ENCODE results near the gene MTAP.

The MTAP gene

DNA sequence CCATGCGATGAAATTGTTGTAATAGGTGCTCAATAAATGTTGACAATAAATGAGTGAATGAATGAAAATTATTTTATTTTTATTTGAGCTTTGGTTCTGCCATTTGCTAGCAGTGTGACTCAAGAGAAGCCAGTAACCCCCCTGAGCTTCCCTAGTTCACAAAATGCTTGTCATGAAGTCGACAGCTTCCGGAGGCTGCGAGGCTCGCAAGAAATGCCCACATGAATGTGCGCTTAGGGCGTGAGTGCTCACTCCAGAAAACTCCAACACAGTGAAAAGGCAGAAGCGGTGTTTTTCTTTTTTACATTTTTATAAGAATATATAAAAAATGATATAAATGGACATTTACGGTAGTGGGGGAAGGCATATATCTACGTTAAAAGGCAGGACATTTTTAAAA lies 165.3 kb downstream of the MTAP start:
- Mint-ChIP-seq H3K27ac (no peak overlapping the region), H3K36me3 (ENCODE audit: low read depth) (no peaks in the 10 kb centered on the region), H3K4me1 (ENCODE audit: low read depth) (peaks cover 65% of the 10 kb centered on the region), H3K27me3 (peaks cover 96% of the 10 kb centered on the region), H3K9me3 (no peaks in the 10 kb centered on the region), H3K4me3 (no peak overlapping the region)
- intact Hi-C loops (cut with micrococcal nuclease): loop anchor here (10.0 kb wide), 1 partner anchor 153 kb away; no protein-coding TSS in a partner anchor

DNA sequence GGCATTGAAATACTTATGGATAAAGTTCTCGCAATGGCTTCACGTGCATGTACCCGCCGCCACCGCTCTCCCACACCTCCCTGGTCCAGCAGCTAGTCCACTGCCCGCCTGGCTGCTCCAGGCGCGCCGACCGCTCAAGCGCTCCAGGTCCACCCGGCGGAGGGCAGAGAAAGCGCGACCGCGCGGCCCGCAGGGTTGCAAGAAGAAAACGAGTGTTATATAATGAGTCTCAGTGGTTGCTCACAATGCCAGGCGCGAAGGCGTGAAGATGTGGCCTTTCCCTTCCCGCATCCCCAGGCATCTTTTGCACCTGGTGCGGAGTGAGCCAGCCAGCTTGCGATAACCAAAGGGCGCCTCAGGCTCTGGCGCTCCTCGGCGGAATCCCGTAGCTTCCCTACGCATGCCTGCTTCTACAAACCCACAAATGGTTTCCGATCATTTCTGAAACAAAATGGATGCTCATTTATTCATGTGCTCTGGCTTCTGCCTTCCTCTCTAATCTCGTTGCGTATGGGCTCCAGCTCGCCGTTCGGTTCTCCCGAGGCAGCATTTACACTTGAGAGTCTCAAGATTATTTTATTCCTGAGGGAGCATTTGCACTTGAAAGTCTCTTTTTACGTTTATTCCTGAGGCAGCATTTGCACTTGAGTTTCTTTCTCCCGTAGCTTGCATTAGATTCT lies 166.0 kb downstream of the MTAP start:
- intact Hi-C loops (cut with micrococcal nuclease): loop anchor here (10.0 kb wide), 1 partner anchor 154 kb away; no protein-coding TSS in a partner anchor
- Mint-ChIP-seq H3K27ac (no peak overlapping the region), H3K36me3 (ENCODE audit: low read depth) (no peaks in the 10 kb centered on the region), H3K4me3 (peak overlapping the region; percentile 31), H3K27me3 (peaks cover 92% of the 10 kb centered on the region), H3K4me1 (ENCODE audit: low read depth) (peaks cover 69% of the 10 kb centered on the region), H3K9me3 (no peaks in the 10 kb centered on the region)

DNA sequence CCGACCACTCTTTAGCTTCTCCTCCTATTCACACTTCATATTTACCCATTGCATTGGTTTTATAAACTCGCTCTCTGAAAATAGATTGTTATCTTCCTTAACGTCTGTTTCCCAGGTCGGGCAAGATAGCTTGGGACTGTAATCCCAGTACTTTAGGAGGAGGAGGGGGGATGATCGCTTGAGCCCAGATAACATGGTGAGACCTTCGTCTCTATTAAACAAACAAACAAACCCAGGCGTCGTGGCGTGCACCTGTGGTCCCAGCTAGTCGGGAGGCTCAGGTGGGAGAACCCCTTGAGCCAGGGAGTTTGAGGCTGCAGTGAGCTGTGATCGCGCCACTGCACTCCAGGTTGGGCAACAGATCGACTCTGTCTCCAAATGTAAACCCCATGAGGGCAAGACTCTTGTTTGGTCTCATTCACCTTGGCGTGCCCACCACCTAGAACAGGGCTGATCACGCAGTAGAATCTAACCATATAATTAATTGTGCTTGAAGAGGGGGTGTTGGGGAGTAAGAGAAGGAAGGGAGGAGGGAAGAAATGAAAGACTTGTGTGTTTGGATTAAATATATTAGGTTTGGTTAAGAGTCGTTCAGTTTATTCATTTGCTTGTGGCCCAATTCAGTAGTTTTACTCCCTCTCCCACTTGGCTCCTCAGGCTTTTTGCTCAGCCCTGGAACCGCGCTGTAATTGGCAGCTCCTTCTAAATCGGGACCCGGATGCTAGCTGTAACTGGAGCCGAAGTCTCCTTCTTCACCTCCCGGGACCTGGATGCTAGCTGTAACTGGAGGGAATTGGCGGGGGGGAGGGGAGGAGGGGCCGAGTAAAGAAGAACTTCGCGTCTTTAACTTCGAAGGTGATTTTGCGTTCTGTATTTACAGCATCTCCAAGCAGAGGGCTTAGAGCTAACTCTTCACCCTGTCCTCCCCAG lies 166.8 kb downstream of the MTAP start:
- Mint-ChIP-seq H3K27ac (no peak overlapping the region), H3K36me3 (ENCODE audit: low read depth) (no peaks in the 10 kb centered on the region), H3K4me3 (no peak overlapping the region), H3K4me1 (ENCODE audit: low read depth) (peaks cover 77% of the 10 kb centered on the region), H3K9me3 (no peaks in the 10 kb centered on the region), H3K27me3 (peaks cover 92% of the 10 kb centered on the region)
- intact Hi-C loops (cut with micrococcal nuclease): loop anchor here (10.0 kb wide), 1 partner anchor 154 kb away; no protein-coding TSS in a partner anchor

DNA sequence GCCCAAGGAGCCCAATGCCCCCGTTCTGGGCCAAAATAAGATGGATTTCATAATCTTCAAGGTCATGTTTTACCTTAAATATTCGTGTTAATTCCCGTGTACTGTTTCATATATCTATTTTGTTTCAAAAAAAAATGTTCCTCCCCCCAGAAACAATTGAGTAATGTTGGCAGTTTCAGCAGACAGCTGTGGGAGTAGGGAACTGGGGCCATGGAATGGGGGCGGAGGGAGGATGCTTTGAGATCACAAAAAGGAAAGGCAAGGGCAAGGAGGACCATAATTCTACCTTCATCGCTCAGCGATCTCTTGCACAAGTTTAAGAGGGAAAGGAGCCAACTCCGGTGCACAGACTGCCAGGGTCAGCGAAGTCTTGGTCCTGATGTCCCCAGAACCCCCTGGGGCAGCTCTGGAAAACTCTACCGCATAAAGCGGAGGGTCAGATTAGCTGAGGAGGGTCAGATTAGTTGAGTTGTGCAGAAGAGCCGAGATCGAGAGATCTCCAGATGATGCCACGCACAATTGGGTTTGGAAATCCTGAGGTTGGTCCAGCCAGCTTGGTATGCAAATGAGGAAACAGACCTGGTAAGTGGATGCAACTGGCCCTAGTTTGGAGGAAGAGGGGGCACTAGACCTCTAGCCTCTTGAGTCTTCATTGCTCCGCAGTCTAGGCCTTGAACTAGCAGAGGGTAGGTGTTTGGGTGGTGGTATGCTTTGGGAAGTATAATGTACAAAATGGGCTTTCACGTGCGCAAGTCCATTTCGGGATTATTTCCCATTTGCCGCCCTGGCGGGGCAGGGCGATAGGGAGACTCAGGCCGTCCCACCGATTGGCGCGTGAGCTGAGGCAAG lies 167.7 kb downstream of the MTAP start:
- no peaks in the 10 kb centered on the region for H3K36me3 Mint-ChIP-seq (ENCODE audit: low read depth)
- H3K27me3 Mint-ChIP-seq: peaks cover 92% of the 10 kb centered on the region
- no peak overlapping the region for H3K27ac Mint-ChIP-seq
- peaks cover 80% of the 10 kb centered on the region for H3K4me1 Mint-ChIP-seq (ENCODE audit: low read depth)
- H3K4me3 Mint-ChIP-seq: no peak overlapping the region
- intact Hi-C loops (cut with micrococcal nuclease): loop anchor here (5.0 to 10.0 kb wide), 2 partner anchors 37 to 155 kb away; partner anchors contain the start of gene CDKN2B
- H3K9me3 Mint-ChIP-seq: no peaks in the 10 kb centered on the region

DNA sequence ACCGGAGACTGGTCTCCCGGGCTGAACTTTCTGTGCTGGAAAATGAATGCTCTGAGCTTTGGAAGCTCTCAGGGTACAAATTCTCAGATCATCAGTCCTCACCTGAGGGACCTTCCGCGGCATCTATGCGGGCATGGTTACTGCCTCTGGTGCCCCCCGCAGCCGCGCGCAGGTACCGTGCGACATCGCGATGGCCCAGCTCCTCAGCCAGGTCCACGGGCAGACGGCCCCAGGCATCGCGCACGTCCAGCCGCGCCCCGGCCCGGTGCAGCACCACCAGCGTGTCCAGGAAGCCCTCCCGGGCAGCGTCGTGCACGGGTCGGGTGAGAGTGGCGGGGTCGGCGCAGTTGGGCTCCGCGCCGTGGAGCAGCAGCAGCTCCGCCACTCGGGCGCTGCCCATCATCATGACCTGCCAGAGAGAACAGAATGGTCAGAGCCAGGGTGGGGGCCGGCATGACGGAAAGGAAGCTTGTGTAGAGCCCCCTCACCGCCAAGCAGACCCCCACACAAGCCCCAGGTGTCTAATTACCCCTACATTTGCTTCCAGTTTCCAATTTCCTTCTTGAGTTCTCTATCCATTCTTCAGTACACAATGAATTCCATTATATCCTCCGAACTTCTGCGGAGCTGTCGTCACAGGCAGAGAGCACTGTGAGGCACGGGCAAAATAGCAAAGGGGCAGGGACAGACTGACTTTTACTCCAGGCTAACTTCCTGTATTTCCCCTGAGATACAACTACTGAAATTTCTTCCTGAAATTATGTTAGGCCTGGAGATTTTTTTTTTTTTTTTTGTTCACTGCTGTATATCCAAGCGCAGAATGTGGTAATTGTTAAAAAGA lies 168.6 kb downstream of the MTAP start:
- Mint-ChIP-seq H3K4me3 (peak overlapping the region; percentile 24), H3K9me3 (no peaks in the 10 kb centered on the region), H3K4me1 (ENCODE audit: low read depth) (peaks cover 80% of the 10 kb centered on the region), H3K36me3 (ENCODE audit: low read depth) (no peaks in the 10 kb centered on the region), H3K27me3 (peaks cover 92% of the 10 kb centered on the region), H3K27ac (no peak overlapping the region)
- intact Hi-C loops (cut with micrococcal nuclease): loop anchor here (5.0 kb wide), 1 partner anchor 36 kb away; the partner anchor contains the start of gene CDKN2B

DNA sequence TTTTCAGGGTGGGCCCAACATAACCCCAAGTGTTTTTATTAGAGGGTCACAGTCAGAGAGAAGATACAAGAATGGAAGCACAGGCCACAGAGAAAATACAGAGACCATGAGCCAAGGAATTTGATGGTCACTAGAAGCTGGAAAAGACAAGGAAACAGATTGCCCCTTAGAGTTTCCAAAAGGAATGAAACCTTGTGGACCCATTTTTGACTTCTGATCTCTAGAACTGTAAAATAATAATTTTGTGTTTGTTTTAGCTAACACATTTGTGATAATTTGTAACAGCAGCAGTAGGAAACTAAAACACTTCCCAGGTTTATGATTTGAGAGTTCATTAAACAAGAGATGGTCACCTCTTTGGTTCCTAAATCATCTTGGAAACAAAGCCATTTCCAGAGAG lies 169.9 kb downstream of the MTAP start:
- Mint-ChIP-seq H3K9me3 (no peaks in the 10 kb centered on the region), H3K4me1 (ENCODE audit: low read depth) (peaks cover 75% of the 10 kb centered on the region), H3K36me3 (ENCODE audit: low read depth) (no peaks in the 10 kb centered on the region), H3K27me3 (peaks cover 92% of the 10 kb centered on the region), H3K27ac (no peak overlapping the region), H3K4me3 (no peak overlapping the region)
- intact Hi-C loops (cut with micrococcal nuclease): loop anchor here (5.0 kb wide), 1 partner anchor 35 kb away; the partner anchor contains the start of gene CDKN2B

DNA sequence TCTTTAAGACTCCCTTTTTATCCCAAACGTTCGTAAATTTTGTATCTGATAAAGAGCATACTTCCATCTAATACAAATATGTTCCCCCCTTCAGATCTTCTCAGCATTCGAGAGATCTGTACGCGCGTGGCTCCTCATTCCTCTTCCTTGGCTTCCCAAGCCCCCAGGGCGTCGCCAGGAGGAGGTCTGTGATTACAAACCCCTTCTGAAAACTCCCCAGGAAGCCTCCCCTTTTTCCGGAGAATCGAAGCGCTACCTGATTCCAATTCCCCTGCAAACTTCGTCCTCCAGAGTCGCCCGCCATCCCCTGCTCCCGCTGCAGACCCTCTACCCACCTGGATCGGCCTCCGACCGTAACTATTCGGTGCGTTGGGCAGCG lies 171.9 kb downstream of the MTAP start:
- H3K27ac Mint-ChIP-seq: peak overlapping the region; percentile 45

DNA sequence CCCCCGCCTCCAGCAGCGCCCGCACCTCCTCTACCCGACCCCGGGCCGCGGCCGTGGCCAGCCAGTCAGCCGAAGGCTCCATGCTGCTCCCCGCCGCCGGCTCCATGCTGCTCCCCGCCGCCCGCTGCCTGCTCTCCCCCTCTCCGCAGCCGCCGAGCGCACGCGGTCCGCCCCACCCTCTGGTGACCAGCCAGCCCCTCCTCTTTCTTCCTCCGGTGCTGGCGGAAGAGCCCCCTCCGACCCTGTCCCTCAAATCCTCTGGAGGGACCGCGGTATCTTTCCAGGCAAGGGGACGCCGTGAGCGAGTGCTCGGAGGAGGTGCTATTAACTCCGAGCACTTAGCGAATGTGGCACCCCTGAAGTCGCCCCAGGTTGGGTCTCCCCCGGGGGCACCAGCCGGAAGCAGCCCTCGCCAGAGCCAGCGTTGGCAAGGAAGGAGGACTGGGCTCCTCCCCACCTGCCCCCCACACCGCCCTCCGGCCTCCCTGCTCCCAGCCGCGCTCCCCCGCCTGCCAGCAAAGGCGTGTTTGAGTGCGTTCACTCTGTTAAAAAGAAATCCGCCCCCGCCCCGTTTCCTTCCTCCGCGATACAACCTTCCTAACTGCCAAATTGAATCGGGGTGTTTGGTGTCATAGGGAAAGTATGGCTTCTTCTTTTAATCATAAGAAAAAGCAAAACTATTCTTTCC lies 172.4 kb downstream of the MTAP start:
- peak overlapping the region; percentile 76 for H3K4me3 Mint-ChIP-seq
- intact Hi-C loops (cut with micrococcal nuclease): loop anchor here (5.0 kb wide), 1 partner anchor 32 kb away; the partner anchor contains the start of gene CDKN2B
- H3K27ac Mint-ChIP-seq: peak overlapping the region; percentile 45
- H3K9me3 Mint-ChIP-seq: no peaks in the 10 kb centered on the region
- peaks cover 60% of the 10 kb centered on the region for H3K4me1 Mint-ChIP-seq (ENCODE audit: low read depth)
- H3K27me3 Mint-ChIP-seq: peaks cover 88% of the 10 kb centered on the region
- H3K36me3 Mint-ChIP-seq (ENCODE audit: low read depth): no peaks in the 10 kb centered on the region

More for the DNA sequence above, 171.9 kb downstream of the MTAP start:
- peak overlapping the region; percentile 76 for H3K4me3 Mint-ChIP-seq
- H3K4me1 Mint-ChIP-seq (ENCODE audit: low read depth): peaks cover 59% of the 10 kb centered on the region
- no peaks in the 10 kb centered on the region for H3K9me3 Mint-ChIP-seq
- intact Hi-C loops (cut with micrococcal nuclease): loop anchor here (5.0 kb wide), 1 partner anchor 33 kb away; the partner anchor contains the start of gene CDKN2B
- peaks cover 88% of the 10 kb centered on the region for H3K27me3 Mint-ChIP-seq
- H3K36me3 Mint-ChIP-seq (ENCODE audit: low read depth): no peaks in the 10 kb centered on the region

DNA sequence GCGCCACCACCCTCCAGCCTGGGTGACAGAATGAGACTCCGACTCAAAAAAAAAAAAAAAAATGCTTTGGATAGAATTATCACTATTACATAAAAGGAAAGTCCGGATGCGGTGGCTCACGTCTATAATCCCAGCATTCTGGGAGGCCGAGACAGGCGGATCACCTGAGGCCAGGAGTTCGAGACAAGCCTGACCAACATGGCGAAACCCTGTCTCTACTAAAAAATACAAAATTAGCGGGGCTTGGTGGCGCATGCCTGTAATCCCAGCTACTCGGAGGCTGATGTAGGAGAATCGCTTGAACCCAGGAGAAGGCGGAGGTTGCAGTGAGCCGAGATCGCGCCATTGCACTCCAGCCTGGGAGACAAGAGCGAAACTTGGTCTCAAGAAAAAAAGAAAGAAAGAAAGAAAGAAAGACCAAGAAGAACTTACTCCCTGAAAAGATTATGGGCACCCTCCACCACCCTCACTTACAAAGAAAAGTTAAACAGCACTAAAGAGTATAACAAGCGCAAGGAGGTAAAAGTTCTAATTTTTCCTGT lies 174.0 kb downstream of the MTAP start:
- Mint-ChIP-seq H3K27me3 (peaks cover 81% of the 10 kb centered on the region), H3K9me3 (no peaks in the 10 kb centered on the region), H3K27ac (no peak overlapping the region), H3K36me3 (ENCODE audit: low read depth) (no peaks in the 10 kb centered on the region), H3K4me1 (ENCODE audit: low read depth) (peaks cover 44% of the 10 kb centered on the region), H3K4me3 (no peak overlapping the region)
- intact Hi-C loops (cut with micrococcal nuclease): no loop called here

DNA sequence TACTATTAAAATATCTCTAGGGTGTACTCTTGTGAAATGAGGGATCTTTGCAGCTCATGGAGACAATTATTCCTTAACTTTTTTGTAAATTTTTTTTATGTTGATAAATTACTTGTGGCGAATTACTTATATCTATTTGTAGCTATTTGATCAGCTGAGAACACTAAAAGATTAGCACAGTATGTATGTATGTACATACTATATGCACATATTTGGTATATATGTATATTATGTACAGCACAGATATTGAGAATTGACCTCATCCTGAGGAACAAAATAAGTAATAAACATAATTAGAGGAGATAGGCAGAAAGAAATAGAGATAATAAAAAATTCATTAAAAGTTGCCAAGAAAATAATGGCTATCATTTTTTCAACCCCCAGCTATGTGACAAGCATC lies 180.0 kb downstream of the MTAP start:
- no peaks in the 10 kb centered on the region for H3K9me3 Mint-ChIP-seq
- no peak overlapping the region for H3K27ac Mint-ChIP-seq
- H3K4me1 Mint-ChIP-seq (ENCODE audit: low read depth): peaks cover 21% of the 10 kb centered on the region
- H3K36me3 Mint-ChIP-seq (ENCODE audit: low read depth): no peaks in the 10 kb centered on the region
- intact Hi-C loops (cut with micrococcal nuclease): no loop called here
- H3K27me3 Mint-ChIP-seq: peaks cover 41% of the 10 kb centered on the region
- no peak overlapping the region for H3K4me3 Mint-ChIP-seq

DNA sequence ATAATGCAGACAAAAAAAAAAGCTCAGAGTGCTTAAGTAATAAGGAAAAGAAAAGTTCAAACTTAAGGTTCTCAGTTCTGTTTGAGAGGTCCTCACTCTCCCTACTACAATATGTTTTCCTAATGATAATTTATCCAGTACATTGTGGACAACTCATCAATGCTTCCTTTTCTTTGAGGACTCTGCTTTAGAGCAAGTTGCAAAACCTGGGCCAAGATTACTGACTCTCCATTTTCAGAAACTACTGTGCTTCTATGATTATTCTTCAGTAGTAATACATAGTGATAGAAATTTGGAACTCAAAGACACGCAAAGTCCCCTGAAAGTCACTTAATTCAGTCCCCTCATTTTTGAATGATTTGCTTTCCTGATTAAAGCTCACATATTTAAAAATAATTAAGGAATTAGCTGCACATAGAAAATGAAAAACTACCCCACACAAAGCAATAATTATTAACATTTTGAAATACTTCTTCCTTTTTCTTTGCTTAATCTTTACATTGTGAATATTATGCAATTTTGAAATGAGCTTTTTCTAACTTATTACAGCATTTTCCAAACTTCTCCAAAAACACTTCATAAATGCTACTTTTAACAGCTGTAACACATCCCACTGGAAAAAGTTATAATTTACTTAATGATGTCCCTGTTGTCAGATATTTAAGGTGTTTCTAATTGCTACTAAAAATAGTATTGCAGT lies 180.6 kb downstream of the MTAP start:
- H3K36me3 Mint-ChIP-seq (ENCODE audit: low read depth): no peaks in the 10 kb centered on the region
- no peak overlapping the region for H3K4me3 Mint-ChIP-seq
- no peaks in the 10 kb centered on the region for H3K9me3 Mint-ChIP-seq
- H3K27ac Mint-ChIP-seq: peak overlapping the region; percentile 56
- H3K4me1 Mint-ChIP-seq (ENCODE audit: low read depth): peaks cover 24% of the 10 kb centered on the region
- H3K27me3 Mint-ChIP-seq: peaks cover 40% of the 10 kb centered on the region
- intact Hi-C loops (cut with micrococcal nuclease): no loop called here

DNA sequence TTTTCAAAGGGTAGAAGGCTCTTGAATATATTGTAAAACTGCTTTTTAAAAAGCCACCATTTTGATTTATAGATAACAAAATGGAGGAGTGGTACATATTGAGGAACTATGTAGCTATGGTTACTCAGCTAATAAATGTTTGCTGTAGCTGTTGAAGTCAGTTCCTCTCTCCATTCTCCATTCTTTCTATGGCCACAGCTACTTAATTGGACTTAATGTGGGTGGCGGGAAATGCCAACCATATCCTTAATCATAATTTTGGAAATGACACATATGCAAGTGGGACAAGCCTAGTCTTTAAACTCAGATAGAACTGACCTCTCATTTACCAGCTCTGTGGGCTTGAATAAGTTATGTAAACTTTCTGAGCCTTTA lies 181.1 kb downstream of the MTAP start:
- H3K4me3 Mint-ChIP-seq: no peak overlapping the region
- peak overlapping the region; percentile 56 for H3K27ac Mint-ChIP-seq
- H3K36me3 Mint-ChIP-seq (ENCODE audit: low read depth): no peaks in the 10 kb centered on the region

More for the DNA sequence above, 181.1 kb downstream of the MTAP start:
- Mint-ChIP-seq H3K4me1 (ENCODE audit: low read depth) (peaks cover 29% of the 10 kb centered on the region), H3K9me3 (no peaks in the 10 kb centered on the region), H3K27me3 (peaks cover 42% of the 10 kb centered on the region)
- intact Hi-C loops (cut with micrococcal nuclease): no loop called here

All from dendritic cell treated with granulocyte-macrophage colony-stimulating factor and Interleukin-4, amounts not matched to agents 40 ng/mL and 50 ng/mL, for 4 days (primary cell).